SKM-1 treated with dmso at 0.1 percent for 144 hours (cell line): ENCODE data around the gene CFAP57.
A peak's percentile ranks its signal among the peaks of the same experiment; 100 is the strongest.

Experiments
- DNase-seq: peaks from one replicate; lab custom pipeline; 2025; ENCODE audit not compliant: unreplicated experiment; lab: John Stamatoyannopoulos, UW

CFAP57 gene

GRCh38 chr1:43253876-43254275 lies 81.7 kb downstream of the CFAP57 start:
- no peak for DNase-seq

GRCh38 chr1:43255438-43256210 lies 83.5 kb downstream of the CFAP57 start:
- DNase-seq, result no peak

- no peak for DNase-seq
Observed at GRCh38 chr1:43256675-43257570, 84.8 kb downstream of the CFAP57 start.

GRCh38 chr1:43258370-43258769 lies 86.2 kb downstream of the CFAP57 start:
- no peak for DNase-seq

GRCh38 chr1:43265431-43265830 lies 93.3 kb downstream of the CFAP57 start:
- no peak for DNase-seq

- no peak for DNase-seq
Observed at GRCh38 chr1:43266881-43267280, 94.8 kb downstream of the CFAP57 start.

GRCh38 chr1:43267291-43267805 lies 95.2 kb downstream of the CFAP57 start:
- no peak for DNase-seq

- DNase-seq, result no peak
Observed at GRCh38 chr1:43267818-43268425, 95.8 kb downstream of the CFAP57 start.

GRCh38 chr1:43269627-43270375 lies 97.7 kb downstream of the CFAP57 start, which contains the start of gene TMEM125:
TMEM125 (plus strand) TSS chr1:43269983; CDS start chr1:43272723, 2,740 bp downstream.
- no peak for DNase-seq

GRCh38 chr1:43270421-43271095 lies 98.4 kb downstream of the CFAP57 start:
- DNase-seq, result no peak

- DNase-seq, result no peak
Observed at GRCh38 chr1:43271186-43272118, 99.3 kb downstream of the CFAP57 start.

GRCh38 chr1:43272161-43272560 lies 100.0 kb downstream of the CFAP57 start:
- no peak for DNase-seq

GRCh38 chr1:43272576-43273571 lies 100.7 kb downstream of the CFAP57 start:
- no peak for DNase-seq

- DNase-seq, result no peak
Observed at GRCh38 chr1:43273708-43274107, 101.6 kb downstream of the CFAP57 start.

- peak; percentile 70 for DNase-seq
Observed at GRCh38 chr1:43274125-43274803, 102.1 kb downstream of the CFAP57 start.

GRCh38 chr1:43274804-43275180 lies 102.7 kb downstream of the CFAP57 start:
- no peak for DNase-seq
